ENCODE measurements around the gene CCNB2.
"Not testable (repeated sequence)": the region's sequence is repeated elsewhere in the genome, so short reads cannot be mapped to it uniquely, and the experiment has no call there.

Gene CCNB2

DNA sequence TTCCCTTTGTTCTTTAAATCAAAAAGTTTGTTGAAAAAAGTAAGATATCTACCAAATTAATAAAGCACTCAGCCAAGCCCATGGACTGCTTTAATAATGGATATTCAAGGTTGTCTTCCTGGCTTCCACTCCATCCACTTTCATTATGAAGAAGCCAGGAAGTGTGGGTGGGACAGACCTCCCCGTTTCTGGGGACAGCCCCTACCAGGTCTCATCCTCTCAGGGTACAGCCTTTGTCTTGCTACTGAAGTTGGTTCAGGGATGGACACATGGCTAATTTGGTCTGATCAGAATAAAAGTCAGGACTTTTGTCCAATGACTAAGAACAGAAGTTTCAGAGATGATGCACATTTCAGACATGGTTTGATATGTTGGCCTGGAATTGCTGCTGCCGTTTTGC, 32.6 kb downstream of the CCNB2 start:
- in situ Hi-C loops (cut with HindIII; ENCODE audit: low pct_ligation_motif_present, low sequenced_read_pairs) = no loop called here
- Histone ChIP-seq H3K4me3 (ENCODE audit: low read depth, low read length) (no peak overlapping the region), H3K27me3 (replicated peaks) (no peaks in the 10 kb centered on the region), H3K36me3 (replicated peaks) (peaks cover 58% of the 10 kb centered on the region), H3K27ac (no peak overlapping the region)
- DNase-seq = no peak
- TF ChIP-seq, protein P1, sequence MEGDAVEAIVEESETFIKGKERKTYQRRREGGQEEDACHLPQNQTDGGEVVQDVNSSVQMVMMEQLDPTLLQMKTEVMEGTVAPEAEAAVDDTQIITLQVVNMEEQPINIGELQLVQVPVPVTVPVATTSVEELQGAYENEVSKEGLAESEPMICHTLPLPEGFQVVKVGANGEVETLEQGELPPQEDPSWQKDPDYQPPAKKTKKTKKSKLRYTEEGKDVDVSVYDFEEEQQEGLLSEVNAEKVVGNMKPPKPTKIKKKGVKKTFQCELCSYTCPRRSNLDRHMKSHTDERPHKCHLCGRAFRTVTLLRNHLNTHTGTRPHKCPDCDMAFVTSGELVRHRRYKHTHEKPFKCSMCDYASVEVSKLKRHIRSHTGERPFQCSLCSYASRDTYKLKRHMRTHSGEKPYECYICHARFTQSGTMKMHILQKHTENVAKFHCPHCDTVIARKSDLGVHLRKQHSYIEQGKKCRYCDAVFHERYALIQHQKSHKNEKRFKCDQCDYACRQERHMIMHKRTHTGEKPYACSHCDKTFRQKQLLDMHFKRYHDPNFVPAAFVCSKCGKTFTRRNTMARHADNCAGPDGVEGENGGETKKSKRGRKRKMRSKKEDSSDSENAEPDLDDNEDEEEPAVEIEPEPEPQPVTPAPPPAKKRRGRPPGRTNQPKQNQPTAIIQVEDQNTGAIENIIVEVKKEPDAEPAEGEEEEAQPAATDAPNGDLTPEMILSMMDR (IDR thresholded peaks at IDR 0.05; ENCODE audit: low read depth, low read length, missing control alignments) = no peak

DNA sequence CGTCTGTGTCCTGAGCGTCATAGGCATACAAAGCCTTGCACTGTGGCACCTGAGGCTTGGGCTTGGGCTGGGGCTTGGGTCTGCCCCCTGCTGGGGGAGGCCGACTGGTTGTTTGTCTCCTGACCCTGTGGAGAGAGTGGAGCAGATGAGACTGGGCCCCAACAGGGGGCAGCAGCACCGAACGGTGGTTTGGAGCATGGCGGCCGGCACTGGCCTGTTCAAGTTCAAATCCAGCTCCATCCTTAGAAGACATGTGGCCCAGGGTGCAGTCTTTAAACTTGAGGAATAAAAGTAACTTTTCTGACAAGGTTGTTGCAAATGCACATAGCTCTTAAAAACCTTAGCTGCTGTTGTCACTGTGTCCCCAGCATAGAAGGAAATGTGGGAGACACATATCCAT, 33.3 kb downstream of the CCNB2 start:
- Histone ChIP-seq H3K4me3 (ENCODE audit: low read depth, low read length) (no peak overlapping the region), H3K36me3 (replicated peaks) (peaks cover 55% of the 10 kb centered on the region), H3K27me3 (replicated peaks) (no peaks in the 10 kb centered on the region), H3K27ac (no peak overlapping the region)
- in situ Hi-C loops (cut with HindIII; ENCODE audit: low pct_ligation_motif_present, low sequenced_read_pairs) = no loop called here
- peak; percentile 41 for DNase-seq
- TF ChIP-seq, protein P1 (IDR thresholded peaks at IDR 0.05; ENCODE audit: low read depth, low read length, missing control alignments) = peak; percentile 82

DNA sequence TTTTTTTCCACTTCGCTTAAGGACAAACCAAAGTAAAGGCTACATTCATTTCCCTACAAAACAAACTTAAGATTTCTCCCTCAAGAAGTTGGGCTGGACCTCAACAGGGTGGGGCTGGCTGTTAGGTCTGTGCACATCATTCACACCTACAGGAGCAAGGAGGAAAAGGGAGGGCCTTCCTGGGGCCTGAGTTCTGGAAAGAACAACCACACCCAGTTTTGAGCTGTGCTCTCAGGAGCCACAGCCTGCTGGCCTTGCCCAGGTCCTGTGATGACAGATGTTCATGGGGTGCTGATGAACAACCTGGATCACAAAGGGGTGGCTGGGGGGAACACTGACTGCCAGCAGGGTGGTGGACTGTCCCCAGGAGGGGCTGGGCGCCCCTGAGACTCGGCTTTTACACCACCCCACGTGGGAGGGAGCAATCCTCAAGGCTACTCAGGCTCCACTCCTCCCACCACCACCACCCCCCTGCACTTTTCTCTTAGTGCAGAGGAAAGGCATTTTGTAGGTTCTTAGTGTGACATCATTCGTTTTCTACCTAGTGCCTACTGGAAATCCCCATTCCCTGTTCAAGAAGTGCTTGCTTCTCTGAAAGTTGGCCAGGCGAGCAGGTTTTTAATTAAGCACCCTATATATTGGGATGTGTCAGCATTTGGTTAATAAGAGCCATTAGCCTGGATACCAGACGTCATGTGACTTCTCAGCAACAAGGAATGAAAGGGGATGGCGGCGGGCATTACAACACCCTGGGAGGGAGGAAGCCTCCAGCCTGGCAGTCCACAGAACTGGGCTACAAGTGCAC, 35.7 kb downstream of the CCNB2 start:
- no peaks in the 10 kb centered on the region for H3K27me3 ChIP-seq (replicated peaks)
- H3K4me3 ChIP-seq (ENCODE audit: low read depth, low read length) = no peak overlapping the region
- peaks cover 52% of the 10 kb centered on the region for H3K36me3 ChIP-seq (replicated peaks)
- TF ChIP-seq, protein P1 (IDR thresholded peaks at IDR 0.05; ENCODE audit: low read depth, low read length, missing control alignments) = no peak
- in situ Hi-C loops (cut with HindIII; ENCODE audit: low pct_ligation_motif_present, low sequenced_read_pairs) = no loop called here
- DNase-seq = no peak
- no peak overlapping the region for H3K27ac ChIP-seq

DNA sequence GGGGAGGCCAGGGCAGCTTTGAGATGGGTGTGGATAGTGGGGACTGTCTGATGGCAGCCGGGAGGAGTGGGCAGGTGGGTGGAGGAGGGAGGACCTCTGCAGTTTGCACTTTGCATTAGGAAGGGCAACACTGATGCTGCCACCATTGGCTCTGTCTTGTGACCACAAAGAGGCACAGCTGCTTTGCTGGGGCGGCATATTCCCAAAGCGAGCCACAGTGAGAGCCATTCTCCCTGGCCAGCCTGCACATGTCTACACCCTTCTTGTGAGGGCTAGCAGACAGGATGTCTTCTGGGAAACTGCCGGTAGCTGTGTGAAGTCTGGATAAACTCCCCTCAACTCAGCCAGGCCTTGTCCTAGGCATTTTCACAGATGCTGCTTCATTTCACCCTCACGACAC, 38.3 kb downstream of the CCNB2 start:
- TF ChIP-seq, protein P1 (IDR thresholded peaks at IDR 0.05; ENCODE audit: low read depth, low read length, missing control alignments) = no peak
- in situ Hi-C loops (cut with HindIII; ENCODE audit: low pct_ligation_motif_present, low sequenced_read_pairs) = no loop called here
- H3K27me3 ChIP-seq (replicated peaks) = no peaks in the 10 kb centered on the region
- peaks cover 38% of the 10 kb centered on the region for H3K36me3 ChIP-seq (replicated peaks)
- H3K27ac ChIP-seq = no peak overlapping the region
- DNase-seq = no peak
- H3K4me3 ChIP-seq (ENCODE audit: low read depth, low read length) = no peak overlapping the region

DNA sequence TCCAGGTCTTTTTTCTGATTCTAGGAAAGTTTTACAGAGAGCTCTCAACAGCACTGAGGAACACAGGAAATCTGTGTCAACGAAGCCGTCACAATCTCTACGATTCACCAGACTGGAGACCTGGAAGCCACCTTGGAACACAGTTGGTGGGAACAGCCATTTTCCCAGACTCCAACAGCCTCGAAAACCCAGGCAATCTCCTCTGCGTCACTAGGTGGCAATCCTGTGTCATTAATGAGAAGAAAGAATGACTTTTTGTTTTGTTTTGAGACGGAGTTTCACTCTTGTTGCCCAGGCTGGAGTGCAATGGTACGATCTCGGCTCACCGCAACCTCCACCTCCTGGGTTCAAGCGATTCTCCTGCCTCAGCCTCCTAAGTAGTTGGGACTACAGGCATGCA, 39.6 kb downstream of the CCNB2 start:
- TF ChIP-seq, protein P1 (IDR thresholded peaks at IDR 0.05; ENCODE audit: low read depth, low read length, missing control alignments) = peak; percentile 44
- H3K27ac ChIP-seq; H3K27me3 ChIP-seq (replicated peaks); DNase-seq; in situ Hi-C loops (cut with HindIII; ENCODE audit: low pct_ligation_motif_present, low sequenced_read_pairs); H3K4me3 ChIP-seq (ENCODE audit: low read depth, low read length): not testable (repeated sequence)
- peaks cover 33% of the 10 kb centered on the region for H3K36me3 ChIP-seq (replicated peaks)

DNA sequence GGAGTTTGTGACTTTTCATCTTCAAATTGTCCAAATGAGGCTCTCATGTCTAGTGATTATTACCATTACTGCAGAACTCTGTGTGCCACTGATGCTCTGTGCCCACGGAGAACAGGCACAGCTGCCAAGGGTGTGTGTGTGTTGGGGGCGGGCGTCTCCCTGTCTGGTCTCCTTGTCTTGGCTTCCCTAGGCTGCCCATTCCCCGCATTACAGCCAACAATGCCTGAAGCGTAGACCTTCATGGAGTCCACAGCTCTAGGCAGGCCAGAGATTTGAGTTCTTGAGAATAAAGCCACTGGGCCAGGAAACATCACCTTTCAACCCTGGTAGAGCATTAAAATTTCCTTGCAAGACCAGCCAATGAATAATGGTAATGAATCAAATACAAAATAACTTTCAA, 42.7 kb downstream of the CCNB2 start:
- H3K27ac ChIP-seq = no peak overlapping the region
- no peak overlapping the region for H3K4me3 ChIP-seq (ENCODE audit: low read depth, low read length)
- TF ChIP-seq, protein P1 (IDR thresholded peaks at IDR 0.05; ENCODE audit: low read depth, low read length, missing control alignments) = no peak
- peaks cover 55% of the 10 kb centered on the region for H3K36me3 ChIP-seq (replicated peaks)
- in situ Hi-C loops (cut with HindIII; ENCODE audit: low pct_ligation_motif_present, low sequenced_read_pairs) = no loop called here
- H3K27me3 ChIP-seq (replicated peaks) = no peaks in the 10 kb centered on the region
- no peak for DNase-seq

Data from brain microvascular endothelial cell (primary cell).